HK-2 (cell line): Measurements from ENCODE around the gene SRC.

ENCODE experiments used
- DNase-seq: peaks from one replicate; pipeline ENCODE4 v3.0.0-alpha.2; 2018; ENCODE audit not compliant: unreplicated experiment

Gene SRC

DNA sequence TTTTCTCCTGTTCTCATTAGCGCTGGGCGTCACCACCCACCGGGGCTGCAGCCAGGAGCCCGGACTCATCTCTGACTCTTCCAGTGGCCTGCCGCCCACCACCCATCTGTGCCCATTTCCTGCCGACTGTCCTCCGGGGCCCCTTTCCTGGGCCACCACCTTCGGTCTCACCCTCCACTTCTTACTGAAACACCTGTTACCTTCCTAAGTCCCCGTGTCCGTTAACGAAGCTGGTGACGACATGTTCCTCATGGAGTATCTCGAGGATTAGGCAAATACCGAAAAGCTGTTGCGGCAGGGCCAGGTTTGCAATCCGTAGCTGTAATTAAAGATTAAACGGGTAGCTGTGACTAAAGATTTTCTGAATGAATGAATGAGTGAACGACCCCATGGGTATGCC lies 80.2 kb downstream of the SRC start:
- no peak for DNase-seq

DNA sequence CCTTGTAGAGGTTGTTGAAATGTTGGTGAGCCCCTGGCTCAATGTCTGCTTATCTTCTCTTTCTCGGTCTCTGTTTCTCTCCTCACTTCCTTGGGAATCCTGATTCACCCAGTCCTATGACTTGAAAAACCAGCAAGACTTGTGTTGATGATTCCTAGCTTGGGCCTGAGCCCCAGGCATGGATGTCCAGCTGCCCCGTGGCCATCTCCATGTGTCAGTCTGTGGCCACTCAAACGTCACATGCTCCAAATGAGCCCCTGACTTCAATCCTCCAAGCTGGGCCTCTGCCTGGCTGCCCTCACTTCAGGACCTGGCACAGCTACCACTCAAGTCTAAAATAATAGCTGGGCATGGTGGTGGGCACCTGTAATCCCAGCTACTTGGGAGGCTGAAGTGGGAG lies 81.0 kb downstream of the SRC start:
- no peak for DNase-seq

DNA sequence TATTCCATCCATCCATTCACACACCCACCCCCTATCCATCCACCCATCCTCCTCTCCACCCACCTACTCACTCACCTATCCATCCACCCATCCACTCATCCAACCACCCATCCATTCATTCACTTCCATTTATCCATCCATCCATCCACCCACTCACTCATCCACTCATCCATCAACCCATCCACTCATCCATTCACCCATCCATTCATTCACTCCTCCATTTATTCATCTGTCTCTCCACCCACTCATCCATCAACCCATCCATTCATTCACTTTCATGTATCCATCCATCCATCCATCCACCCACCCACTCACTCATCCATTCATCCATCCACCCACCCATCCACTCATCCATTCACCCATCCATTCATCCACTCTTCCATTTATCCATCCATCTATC lies 84.1 kb downstream of the SRC start:
- DNase-seq = no peak

DNA sequence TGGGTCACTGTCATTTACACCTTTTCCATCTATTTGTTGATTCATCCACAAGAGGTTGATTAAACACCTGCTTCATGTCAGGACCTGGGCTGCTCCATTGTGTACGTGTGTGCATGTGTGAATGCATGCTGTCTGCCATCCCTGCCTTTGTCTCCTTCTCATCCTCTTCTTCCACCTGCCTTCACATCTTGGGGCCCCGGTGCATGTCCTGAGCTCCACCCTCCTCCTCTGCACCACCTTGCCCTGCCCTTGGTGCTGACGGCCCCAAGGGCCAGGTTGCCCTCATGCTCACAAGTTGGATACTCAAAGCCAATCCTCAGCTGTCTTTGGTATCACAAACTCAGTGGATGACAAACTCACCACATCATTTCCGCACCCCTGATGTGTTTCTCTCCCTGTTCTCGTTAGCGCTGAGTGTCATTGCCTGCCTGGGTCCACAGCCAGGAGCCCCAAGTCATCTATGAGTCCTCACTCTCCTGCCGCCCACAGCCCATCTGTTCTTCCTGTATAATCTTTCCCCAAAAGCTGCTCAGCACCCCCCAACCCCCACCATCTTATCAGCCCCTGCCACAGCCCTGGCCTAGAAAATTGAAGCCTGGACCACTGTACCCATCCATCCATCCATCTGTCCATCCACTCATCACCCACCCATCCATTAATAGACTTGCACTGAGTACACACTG lies 85.0 kb downstream of the SRC start:
- no peak for DNase-seq

DNA sequence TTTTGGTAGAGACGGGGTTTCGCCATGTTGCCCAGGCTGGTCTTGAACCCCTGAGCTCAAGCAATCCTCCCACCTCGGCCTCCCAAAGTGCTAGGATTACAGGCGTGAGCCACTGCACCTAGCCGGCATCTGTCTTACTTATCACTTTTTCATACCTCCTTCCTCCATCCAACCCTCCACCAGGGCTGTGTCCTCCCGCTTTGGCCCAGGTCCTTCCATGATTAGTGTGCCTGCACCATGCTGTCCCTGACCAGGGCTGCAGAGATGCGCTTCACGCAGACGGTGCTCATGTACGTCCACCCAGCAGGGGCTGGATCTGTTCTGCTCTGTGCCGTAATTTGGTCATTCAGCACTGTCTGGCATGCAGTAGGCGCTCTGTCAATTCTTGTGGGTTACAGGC lies 85.8 kb downstream of the SRC start:
- no peak for DNase-seq

DNA sequence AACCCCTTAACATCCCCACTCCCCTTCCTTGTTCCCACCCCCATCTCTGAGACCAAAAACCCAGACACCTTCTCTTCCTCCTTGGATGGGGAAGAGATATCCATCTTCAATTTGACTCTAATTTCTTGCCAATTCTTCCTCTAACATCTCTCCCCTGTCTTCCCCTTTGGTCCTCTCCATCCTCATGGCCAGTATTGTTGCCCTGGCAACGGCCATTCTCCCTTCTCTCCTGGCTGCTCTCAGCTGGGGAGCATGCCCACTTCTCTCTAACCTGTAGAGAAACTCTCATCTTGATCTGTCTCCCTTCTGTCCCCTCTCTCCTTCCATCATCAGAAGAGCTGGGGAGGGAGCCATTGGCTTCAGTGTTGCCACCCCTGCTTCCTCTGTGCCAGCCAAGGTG lies 86.7 kb downstream of the SRC start:
- DNase-seq = no peak

DNA sequence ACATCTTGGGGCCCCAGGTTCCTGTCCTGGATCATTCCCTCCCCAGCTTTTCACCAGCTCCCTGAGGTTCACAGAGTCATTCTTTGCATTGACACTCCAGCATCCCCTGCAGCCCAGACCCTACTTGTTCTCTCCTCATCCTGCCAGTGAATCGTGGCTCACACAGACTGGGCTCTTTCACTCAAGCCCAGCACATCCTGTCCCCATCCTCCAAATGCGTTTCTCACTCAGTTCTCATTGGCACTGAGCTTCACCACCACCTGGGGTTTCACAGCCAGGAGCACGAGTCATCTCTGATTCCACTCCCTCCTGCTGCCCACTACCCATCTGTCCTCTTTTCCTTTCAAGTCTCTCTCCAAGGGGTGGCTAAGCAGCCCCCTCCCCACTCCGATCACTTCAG lies 89.7 kb downstream of the SRC start:
- no peak for DNase-seq

DNA sequence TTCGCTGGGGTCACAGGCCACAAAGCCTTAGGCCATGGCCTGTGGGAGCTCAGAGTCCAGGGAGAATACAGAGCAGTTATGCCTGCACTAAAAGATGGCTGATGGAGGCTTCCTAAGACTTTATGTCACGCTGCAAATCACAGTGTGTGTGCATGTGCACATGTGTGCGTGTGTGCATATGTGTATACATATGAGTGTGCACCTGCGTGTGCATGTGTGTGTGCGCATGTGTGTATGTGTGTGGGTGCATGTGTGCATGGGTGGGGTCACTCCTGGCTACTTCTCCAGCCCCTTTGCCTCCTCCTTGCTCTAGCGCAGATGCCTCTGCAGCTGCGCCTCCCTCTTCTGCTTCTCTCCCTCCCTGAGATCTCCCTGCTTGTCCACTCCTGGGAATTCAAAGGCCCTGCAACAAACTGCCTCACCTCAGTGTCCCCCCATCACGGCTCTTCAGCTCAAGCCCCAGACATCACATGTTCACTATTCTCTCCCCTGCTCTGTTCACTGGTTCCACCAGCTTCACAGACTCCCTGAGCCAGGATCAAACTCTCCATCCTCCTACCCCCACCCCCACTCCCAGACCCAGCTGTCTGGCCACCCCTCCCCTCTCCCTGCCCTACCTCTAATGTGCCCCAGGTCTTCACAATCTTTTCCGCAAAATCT lies 90.7 kb downstream of the SRC start:
- DNase-seq = no peak

DNA sequence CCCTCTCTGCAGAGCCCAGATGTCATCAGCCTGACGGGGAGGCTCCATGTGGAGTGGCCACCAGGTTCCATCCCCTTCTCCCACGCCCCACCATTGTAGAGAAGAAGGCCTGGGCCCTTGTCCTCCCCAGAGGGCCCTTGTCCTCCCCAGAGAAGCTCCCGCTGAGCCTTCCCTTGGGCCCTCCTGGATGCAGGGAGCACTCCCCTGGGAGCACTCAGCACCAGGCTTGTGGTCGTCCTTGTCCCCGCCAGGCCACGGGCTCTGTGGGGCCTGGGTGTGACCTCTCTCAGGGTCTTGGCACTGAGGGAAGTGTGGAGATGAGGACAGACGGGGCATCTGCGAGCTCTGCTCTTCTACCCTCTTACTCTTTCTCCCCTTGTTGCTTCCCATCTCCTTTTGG lies 91.7 kb downstream of the SRC start:
- DNase-seq = no peak

DNA sequence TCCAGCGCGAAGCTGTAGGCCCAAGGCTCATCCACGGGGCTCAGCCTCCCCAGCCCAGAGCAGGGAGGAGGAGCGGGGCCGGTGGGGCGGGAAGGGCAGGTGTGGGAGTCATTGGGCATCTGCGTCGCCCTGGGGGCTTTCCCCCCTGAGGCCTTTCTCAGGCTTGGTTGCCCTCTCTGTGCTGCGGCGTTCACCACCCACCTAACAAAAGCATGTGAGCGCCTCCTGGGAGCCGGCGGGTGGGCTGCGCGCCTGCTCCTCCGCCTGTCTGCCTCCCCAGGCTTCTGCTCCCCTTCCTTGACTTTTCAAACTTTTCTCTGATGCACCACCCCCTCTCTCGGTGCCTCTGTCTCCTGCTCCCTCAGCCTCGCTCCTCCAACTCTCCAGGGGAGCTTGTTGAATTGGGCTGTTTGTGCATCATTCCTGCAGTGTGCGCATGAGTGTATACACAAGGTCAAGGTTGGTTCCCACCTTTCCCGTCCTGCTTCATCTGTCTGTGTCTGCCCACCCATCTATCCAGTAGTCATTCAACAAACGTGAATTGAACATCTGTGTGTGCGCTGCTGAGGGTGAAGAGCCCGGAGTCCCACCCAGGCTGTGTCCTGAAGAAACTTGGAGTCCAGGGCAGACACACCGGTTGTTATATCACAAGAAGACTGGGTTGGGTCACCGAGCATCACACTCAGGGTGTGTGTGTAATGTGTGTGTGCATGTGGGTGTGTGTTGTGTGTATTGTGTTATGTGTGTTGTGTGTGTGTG lies 92.7 kb downstream of the SRC start:
- no peak for DNase-seq

DNA sequence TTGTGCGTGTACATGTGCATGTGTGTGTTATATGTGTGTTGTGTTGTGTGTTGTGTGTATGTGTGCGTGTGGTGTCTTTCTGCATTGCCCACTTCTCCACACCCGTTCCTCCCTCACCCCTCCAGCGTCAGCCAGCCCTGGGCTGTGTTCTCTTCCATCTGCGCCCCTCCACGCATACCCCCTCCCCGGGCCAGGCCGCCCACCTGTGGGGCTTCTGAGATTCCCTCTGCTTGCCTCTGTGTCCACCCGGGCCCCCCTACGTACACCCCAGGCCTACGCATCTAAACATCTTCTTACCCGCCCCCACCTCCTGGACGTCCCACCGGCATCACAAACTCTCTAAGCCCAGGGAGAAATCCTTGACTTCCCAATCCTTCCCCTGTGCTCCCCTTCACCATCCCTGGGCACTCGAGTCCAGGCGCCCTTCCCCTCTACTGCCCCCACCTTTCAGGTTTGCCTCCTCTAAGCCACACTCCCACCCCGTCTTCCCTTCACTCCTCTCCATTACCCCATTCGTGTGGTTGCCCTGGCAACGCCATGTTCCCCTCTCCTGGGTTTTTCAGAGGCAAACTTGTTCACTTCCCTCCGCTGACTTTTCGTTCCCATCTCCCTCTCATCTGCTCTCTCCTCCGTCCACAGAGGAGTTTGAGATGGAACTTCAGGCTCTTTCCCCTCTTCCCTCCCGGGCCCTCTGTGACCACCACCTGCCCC lies 93.4 kb downstream of the SRC start:
- DNase-seq = no peak

DNA sequence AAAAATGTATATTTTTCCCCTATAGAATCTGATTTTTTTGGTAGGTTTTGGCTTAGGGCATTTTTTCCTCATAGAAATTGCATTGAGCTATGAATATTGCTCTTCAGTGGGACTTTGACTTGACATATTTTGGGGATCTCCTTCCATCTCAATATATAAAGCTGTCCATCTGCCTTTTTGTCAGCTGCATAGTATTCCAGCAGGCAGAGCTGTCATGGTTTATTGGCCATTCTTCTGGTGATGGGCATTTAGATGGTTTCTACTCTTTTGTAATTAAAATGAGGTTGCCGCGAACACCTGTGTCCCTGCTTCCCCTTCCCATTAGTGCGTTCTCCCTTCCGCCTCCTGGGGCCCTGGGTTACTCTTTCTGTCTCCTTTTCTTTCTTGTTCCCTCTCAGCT lies 95.1 kb downstream of the SRC start:
- DNase-seq = no peak

DNA sequence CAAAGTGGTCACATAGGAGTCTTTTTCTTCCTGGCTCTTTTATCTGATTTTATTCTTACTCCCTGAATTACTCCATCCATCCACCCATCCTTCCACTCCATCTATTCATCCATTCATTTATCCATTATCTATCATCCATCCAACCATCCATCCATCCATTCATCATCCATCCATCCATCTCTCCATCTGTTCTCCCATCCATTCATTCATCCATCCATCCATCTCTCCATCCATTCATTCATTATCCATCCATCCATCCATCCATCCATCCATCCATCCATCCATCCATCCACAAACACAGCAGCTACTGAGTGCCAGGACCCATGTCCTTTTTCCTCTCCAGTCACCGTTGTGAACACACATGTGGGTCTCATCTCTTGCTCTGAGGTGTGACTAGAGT lies 96.6 kb downstream of the SRC start:
- DNase-seq = no peak

DNA sequence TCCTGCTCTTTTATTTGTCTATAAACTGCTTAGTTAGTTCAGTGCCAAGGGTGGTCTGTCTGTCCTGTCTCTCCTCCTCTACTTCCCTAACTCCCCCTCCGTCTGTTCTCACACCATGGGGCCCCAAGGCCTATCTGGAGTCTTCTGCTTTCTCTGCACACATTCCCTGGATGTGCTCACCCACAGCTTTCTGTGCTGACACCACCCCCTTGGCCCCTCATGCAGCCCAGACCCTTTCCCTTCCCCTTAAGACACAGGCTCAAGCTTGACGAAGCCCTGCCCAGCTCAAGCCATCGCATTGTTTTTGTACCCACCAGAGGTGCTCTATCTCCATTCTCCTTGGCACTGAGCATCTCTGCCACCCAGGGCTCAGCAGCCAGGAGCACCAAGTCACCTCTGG lies 97.0 kb downstream of the SRC start:
- no peak for DNase-seq

DNA sequence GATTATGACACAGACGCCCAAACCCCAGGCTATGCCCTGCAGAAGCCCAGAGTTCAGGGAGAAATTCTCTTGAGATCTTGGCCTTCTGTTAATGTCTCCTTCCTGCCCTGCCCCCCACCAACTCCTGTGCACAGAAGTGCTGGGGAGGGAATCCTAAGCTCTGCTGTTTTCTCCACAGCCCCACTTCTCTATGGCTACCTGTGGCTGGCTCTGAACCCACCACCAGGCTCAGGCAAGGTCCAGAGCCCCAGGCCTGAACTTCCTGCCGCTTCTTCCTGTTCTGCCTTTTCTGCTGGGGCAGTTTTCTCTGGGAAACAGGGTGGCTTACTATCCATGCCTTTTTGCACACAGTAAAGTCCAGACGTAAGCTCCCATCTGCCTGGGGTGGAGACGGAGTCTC lies 97.7 kb downstream of the SRC start:
- no peak for DNase-seq

DNA sequence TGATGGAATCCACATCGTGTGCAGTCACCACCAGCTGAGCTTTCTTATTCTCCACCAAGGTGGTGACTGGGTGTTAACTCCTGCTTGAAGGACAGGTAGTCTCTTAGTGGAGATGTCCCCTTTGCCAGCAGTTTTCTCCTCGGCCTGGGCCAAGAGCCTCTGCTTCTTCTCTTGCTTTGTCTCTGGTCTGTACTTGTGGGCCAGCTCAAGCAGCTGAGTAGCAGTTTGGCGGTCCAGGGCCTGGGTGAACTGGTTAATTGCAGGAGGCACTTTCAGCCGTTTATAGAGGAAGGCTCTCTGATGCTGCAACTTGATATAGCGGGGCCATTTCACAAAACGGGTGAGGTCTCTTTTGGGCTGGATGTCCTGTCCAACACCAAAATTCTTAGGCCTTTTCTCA lies 99.1 kb downstream of the SRC start:
- DNase-seq = no peak

DNA sequence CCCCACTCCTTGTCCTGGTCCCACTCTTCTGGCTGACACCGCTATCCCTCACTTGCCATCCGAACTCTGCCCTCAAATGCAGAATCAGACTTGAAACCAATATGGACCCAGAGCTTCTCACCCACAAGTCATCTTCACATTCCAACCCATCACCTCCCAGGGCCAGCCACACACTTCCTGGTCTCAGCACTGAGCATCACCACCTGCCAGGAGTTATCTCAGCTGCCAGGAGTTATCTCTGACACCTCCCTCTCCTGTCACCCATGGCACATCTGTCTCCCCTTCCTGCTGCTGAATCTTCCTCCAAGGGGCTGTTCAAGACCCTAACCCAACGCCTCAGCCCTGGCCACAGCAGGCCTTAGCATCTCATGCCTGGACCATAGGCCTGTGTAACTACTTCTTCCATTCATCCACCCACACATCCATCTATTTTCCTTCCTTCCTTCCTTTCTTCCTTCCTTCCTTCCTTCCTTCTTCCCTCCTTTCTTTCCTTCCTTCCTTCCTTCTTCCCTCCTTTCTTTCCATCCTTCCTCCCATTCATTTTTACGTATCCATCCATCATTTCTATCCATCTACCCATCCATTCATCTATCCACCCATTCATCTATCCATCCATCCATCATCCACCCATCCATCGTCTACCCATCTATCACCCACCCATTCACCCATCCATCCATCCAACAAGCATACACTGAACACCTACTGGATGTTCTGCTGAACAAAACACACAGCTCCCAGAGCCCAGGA lies 100.5 kb downstream of the SRC start:
- DNase-seq = no peak

DNA sequence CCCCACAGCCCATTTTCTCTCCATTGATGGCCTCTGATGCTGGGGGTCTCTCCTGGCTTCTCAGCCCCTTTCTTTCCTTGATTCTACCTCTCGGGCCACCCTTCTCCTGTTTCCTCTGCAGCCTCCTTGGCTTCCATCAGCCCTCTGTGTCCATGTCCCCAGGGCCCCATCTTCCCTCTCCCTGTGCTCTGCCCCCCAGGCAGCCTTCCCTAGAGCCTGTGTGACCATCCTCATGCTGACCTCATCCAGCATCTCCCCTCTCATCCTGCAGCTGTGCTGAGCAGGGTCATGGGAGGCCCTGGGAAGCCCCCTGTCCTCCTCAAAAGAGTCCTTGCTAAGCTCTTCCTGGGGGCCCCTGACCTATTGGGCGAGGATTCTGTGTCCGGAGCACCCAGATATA lies 101.7 kb downstream of the SRC start:
- no peak for DNase-seq

DNA sequence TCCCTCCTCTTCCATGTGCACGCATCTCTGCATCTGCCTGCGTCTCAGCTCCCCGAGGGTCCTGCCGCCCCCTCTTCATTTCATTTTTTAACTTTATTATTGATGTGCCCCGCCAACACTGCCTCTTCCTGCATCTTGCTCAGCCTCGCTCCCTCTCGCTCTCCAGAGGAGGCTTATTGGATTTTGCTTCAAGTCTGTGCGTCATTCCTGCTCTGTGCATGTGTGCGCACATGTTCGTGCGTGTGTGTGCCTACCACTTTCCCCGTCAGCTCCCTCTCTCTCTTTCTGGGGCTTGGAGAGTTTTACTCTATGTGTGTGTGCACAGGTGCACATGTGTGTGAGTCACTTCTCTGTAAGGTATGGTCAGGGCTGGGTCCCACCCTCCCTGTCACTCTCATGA lies 103.3 kb downstream of the SRC start:
- DNase-seq = no peak

DNA sequence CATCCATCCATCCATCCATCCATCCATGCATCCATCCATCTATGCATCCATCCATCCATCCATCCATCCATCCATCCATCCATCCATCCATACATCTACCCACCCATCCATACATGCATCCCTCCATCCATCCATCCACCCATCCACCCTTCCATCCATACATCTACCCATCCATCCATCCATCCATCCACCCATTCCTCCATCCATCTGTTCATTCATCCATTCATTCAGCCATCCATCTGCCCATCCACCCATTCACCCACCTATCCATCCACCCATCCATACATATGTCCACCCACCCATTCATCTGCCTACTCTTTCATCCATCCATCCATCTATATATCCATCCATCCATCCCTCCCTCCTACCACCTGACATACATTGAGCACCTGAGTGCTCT lies 104.4 kb downstream of the SRC start:
- DNase-seq = no peak

DNA sequence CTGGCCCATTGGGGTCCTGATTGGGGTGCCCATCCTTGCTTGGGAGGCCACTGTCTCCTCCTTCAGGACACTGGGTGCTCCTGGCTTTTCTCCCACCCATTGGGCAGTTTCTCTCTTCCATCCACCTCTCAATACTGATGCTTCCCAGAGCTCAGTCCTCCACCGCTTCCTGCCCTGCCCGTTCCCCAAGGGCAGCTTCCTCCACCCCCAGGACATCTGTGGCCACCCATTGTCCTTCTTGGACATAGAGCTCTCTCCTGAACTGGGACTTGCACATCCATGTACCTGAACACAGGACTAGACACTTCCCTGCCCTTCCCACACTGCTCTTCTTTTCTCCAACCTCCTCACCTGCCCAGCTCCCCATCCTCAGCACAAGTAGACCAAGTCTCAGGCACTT lies 105.7 kb downstream of the SRC start:
- no peak for DNase-seq

DNA sequence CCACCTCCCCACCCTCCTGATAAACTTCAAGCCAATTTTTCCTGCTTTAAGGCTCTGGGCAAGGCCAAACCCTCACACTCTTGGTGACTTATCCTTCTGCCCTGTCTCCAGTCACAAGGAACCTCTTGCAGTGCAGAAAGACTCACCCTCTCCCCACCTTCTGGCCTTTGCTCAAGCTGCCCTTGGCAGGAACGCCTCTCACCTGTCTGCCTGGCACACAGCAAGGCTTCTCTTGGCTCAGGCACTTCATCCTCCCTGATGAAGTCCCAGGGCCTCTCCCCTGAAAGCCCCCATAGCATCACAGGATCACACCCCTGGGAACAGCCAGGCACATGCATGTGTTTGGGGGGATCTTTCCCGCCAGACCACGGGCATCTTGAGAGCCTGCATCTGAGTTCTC lies 106.3 kb downstream of the SRC start:
- no peak for DNase-seq
